K562 (cell line): ENCODE data around the gene GASK1A. TPM values are rescaled to one million over a fixed set of nuclear protein-coding genes. Genes with fewer than 3 reads are reported as not detected.

Source experiments
- CHCHD3 ChIP-seq: fragments of 250-450 bp; sonication (Bioruptor Pico); IDR thresholded peaks from 2 replicates; pipeline ENCODE4 v2.1.2; 2022; ENCODE audit warnings: mild to moderate bottlenecking
- HMG20B ChIP-seq: fragments of 250-450 bp; sonication (Bioruptor Pico); IDR thresholded peaks from 2 replicates; pipeline ENCODE4 v1.5.0; 2021; ENCODE audit warnings: mild to moderate bottlenecking
- MTA1 ChIP-seq: fragments of 450-650 bp; IDR thresholded peaks from 2 replicates; pipeline ENCODE4 v1.6.1; 2017; ENCODE audit warnings: borderline replicate concordance
- ZBTB2 ChIP-seq: fragments of 450-650 bp; IDR thresholded peaks from 2 replicates; pipeline ENCODE4 v1.6.1; 2016; ENCODE audit warnings: antibody characterized with exemption
- ZNF41 ChIP-seq: fragments of 250-450 bp; sonication (Bioruptor Pico); conservative IDR thresholded peaks from 2 replicates; pipeline ENCODE4 v1.4.0; 2020; ENCODE audit warnings: mild to moderate bottlenecking
- ZNF507 ChIP-seq: conservative IDR thresholded peaks from 2 replicates; pipeline ENCODE4 v1.6.1; 2017; ENCODE audit warnings: missing genetic modification characterization, missing compliant biosample characterization
- polyA plus RNA-seq, 8 experiments: library from polyadenylated mRNA; depleted of rRNA in 4 of 8; stranded (reverse) in 5 of 8; unstranded in 3 of 8; fragments of >200 nt; fragmentation: Nextera tagmentation in 2 of 8; fragmentation: Illumina TruSeq in 1 of 8; extraction: Ambion mirVana in 2 of 8; extraction: Trizol in 1 of 8; gene quantifications; 2 replicates each; pipeline versions ENCODE4 v1.2.1 to v1.2.3, GENCODE V29; 2011 to 2014; ENCODE audit warnings: inconsistent platforms in 1 of 8, missing spikeins in 1 of 8
- total RNA-seq, 7 experiments: library from RNA; depleted of rRNA in 6 of 7; stranded (reverse); fragments of >200 nt in 6 of 7; fragmentation: Illumina TruSeq in 2 of 7; extraction: Trizol in 2 of 7; gene quantifications; 2 replicates each; pipeline versions ENCODE4 v1.2.1 to v1.2.3, GENCODE V29; 2011 to 2021; ENCODE audit warnings: low replicate concordance in 1 of 7
- TF ChIP-seq, protein P1 (sequence below), 2 experiments: IDR thresholded peaks; 2 replicates each; pipeline ENCODE4 v1.6.1; 2011; ENCODE audit warnings: borderline replicate concordance in 1 of 2, control low read depth in 1 of 2, low read depth in 1 of 2, low read length in 1 of 2, mild to moderate bottlenecking in 1 of 2, mixed read lengths in 1 of 2, moderate library complexity in 1 of 2; ENCODE audit not compliant: insufficient read depth in 1 of 2, insufficient read length in 1 of 2, poor library complexity in 1 of 2, severe bottlenecking in 1 of 2; ENCODE audit errors: extremely low read depth in 1 of 2
- TF ChIP-seq, protein P2 (sequence below): fragments of 450-650 bp; formaldehyde crosslinking; IDR thresholded peaks from 2 replicates; pipeline ENCODE4 v1.4.0; 2020; ENCODE audit warnings: mild to moderate bottlenecking, moderate library complexity

GASK1A gene
- total and polyA plus RNA-seq, 9 of the 15 experiments (the other 6 are each of a cell fraction or from before 2014, with no cell fraction given) = 0.04 to 0.11 (median 0.05) TPM; not detected in 5

- TF ChIP-seq, protein P1, sequence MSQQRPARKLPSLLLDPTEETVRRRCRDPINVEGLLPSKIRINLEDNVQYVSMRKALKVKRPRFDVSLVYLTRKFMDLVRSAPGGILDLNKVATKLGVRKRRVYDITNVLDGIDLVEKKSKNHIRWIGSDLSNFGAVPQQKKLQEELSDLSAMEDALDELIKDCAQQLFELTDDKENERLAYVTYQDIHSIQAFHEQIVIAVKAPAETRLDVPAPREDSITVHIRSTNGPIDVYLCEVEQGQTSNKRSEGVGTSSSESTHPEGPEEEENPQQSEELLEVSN (IDR thresholded peaks at IDR 0.05; ENCODE audit: borderline replicate concordance in 1 of 2, extremely low read depth in 1 of 2, insufficient read depth in 1 of 2, insufficient read length in 1 of 2, low read depth in 1 of 2, low read length in 1 of 2, poor library complexity in 1 of 2, severe bottlenecking in 1 of 2) = no peak
- TF ChIP-seq HMG20B (no peak), ZBTB2 (no peak), ZNF507 (tag) (no peak), MTA1 (no peak), CHCHD3 (CRISPR knock-in tag) (no peak), ZNF41 (CRISPR knock-in tag) (no peak)
- TF ChIP-seq, protein P2, sequence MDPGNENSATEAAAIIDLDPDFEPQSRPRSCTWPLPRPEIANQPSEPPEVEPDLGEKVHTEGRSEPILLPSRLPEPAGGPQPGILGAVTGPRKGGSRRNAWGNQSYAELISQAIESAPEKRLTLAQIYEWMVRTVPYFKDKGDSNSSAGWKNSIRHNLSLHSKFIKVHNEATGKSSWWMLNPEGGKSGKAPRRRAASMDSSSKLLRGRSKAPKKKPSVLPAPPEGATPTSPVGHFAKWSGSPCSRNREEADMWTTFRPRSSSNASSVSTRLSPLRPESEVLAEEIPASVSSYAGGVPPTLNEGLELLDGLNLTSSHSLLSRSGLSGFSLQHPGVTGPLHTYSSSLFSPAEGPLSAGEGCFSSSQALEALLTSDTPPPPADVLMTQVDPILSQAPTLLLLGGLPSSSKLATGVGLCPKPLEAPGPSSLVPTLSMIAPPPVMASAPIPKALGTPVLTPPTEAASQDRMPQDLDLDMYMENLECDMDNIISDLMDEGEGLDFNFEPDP = no peak
These were observed 103.3 kb downstream of the GASK1A start (continued) for GRCh38 chr3:43082457-43082856.
